Heart left ventricle (tissue), 16 donors: Measurements from ENCODE around the gene SKIC8. TPM values are rescaled to one million over a fixed set of nuclear protein-coding genes. Genes with fewer than 3 reads are reported as not detected.

Experiments used
- ATAC-seq, 4 donors: fragments of 200-7000 bp; cut with Tn5 transposase; one replicate each; pipeline ENCODE4 v1.9.1; 2020 to 2022; ENCODE audit warnings: moderate library complexity in 4 of 4, mild to moderate bottlenecking in 3 of 4, moderate number of reproducible peaks in 1 of 4
- DNase-seq, 5 donors: peaks; one replicate each; pipeline ENCODE4 v3.0.0-alpha.2; 2020
- H3K27ac ChIP-seq, 12 donors: fragments of 200-600 bp; sonication (generic) in 4 of 12; one replicate each; pipeline versions ENCODE4 v1.5.0 to v1.8.0; 2016 to 2022; ENCODE audit warnings: mild to moderate bottlenecking in 2 of 12
- H3K27me3 ChIP-seq, 9 donors: fragments of 200-600 bp; sonication (generic) in 2 of 9; one replicate each; pipeline versions ENCODE4 v1.5.1 to v1.8.0; 2016 to 2022; ENCODE audit warnings: mild to moderate bottlenecking in 3 of 9
- H3K36me3 ChIP-seq, 9 donors: fragments of 200-600 bp; sonication (generic) in 2 of 9; one replicate each; pipeline versions ENCODE4 v1.5.0 to v1.8.0; 2018 to 2022; ENCODE audit warnings: mild to moderate bottlenecking in 2 of 9
- H3K4me1 ChIP-seq, 12 donors: fragments of 200-600 bp; sonication (generic) in 4 of 12; one replicate each; pipeline versions ENCODE4 v1.5.0 to v1.8.0; 2016 to 2022; ENCODE audit warnings: mild to moderate bottlenecking in 3 of 12
- H3K4me3 ChIP-seq, 12 donors: fragments of 200-600 bp; sonication (generic) in 4 of 12; one replicate each; pipeline versions ENCODE4 v1.5.0 to v1.8.0; 2017 to 2022; ENCODE audit warnings: mild to moderate bottlenecking in 9 of 12, moderate library complexity in 4 of 12
- H3K9me3 ChIP-seq, 12 donors: fragments of 200-600 bp; sonication (generic) in 4 of 12; one replicate each; pipeline versions ENCODE4 v1.5.0 to v1.8.0; 2016 to 2022; ENCODE audit warnings: mild to moderate bottlenecking in 1 of 12
- POLR2A ChIP-seq, 2 donors: fragments of 450-650 bp; IDR thresholded peaks; one replicate each; pipeline ENCODE4 v1.6.1; 2017; ENCODE audit warnings: antibody characterized with exemption in 2 of 2, mild to moderate bottlenecking in 2 of 2, moderate library complexity in 2 of 2
- WGBS, 4 donors: extraction: QIAGEN DNeasy Blood & Tissue Kit in 2 of 4; methylation state at CpG; one replicate each; pipeline versions ENCODE4 v1.1.5 to v1.1.7; 2013 to 2018; 5-methylcytosine and 5-hydroxymethylcytosine counted together
- intact Hi-C, 10 donors: fragments of 100-400 bp; cut with DNase I; formaldehyde crosslinking; loops; one replicate each; pipeline versions ENCODE4 v1.11.1 to v1.14.2; 2022
- polyA plus RNA-seq, 2 donors: library from polyadenylated mRNA; stranded (reverse); fragments of 200-250 nt; gene quantifications; one replicate each; pipeline ENCODE4 v1.2.3, GENCODE V29; 2013
- total RNA-seq, 9 donors: library from RNA; depleted of rRNA in 2 of 9; stranded (reverse); fragments of >200 nt in 2 of 9; fragmentation: NEBNext Ultra II Directional in 3 of 9; extraction: Animal tissue kit (Norgen Biotek cat#: 25700) in 3 of 9; gene quantifications; one replicate each; pipeline versions ENCODE4 v1.1.0 to v1.2.4, GENCODE V29; 2016 to 2023
- TF ChIP-seq, protein P1 (sequence below), 12 donors: fragments of 200-600 bp; sonication (generic) in 4 of 12; IDR thresholded peaks; one replicate each; pipeline versions ENCODE4 v1.5.0 to v1.8.0; 2018 to 2022; ENCODE audit warnings: antibody characterized with exemption in 12 of 12, mild to moderate bottlenecking in 5 of 12
- donor health status: ischemic (EF 13 %, LVEDD 7.1; RV severe dilation, severe dysfunction).
- donor health status: healthy with polysubstance abuse.
- donor health status: DM: no; HTN: yes; CAD: no.
- donor health status: DM: no; HTN: no; CAD: no.
- donor health status: ischemic (EF 25% LVEDD 6.9; RV normal size, moderate dysfunction).
- donor health status: ischemic (EF 25% LVEDD 5.7; RV mildly dilated, moderate dysfunction).
- donor health status: healthy.
- donor health status: DM: yes; HTN: yes; CAD: no.
- donor health status: ischemic (EF 35%, LVEDD 5.7; RV mildly dilated, moderate dysfunction).
- donor health status: nonischemic (EF 11% LVEDD 7.7; RV severe dilation, severe dysfunction).
- donor health status: DM: yes; HTN: yes; CAD: no.
- donor health status: PGD.
- donor health status: ischemic (EF 29% LVEDD 5.4; RV normal size, mild dysfunction).
- donor health status: nonischemic (EF 23%, LVEDD 6.1; RV moderate dilation, normal function).

SKIC8 gene
- total and polyA plus RNA-seq, 11 donors: 20.8 to 50.2 (median 28.2) TPM

DNA sequence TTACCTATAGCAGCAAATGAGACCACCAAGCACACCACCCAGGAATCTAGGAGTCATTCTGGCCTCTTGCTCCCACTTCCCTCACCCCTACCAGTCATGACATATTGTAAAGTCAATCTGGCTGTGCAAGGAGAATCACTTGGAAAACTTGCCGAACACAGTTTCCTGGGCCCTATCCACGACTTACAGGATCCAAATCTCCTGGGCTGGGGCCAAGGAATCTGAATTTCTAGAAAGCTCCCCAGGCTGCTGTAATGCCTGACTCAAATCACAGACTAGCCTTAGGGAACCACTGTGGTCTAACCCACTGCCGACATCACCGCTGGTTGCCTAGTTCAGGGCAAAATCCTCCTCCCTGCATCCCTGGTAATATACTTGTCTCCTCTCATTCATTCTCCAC is 36.6 kb upstream of the SKIC8 start:
- WGBS, 4 donors: 78 to 89% (median 87%) methylated on average over 4 of the region's 4 CpGs
- TF ChIP-seq POLR2A (IDR thresholded peaks at IDR 0.05): no peak
- TF ChIP-seq, protein P1, sequence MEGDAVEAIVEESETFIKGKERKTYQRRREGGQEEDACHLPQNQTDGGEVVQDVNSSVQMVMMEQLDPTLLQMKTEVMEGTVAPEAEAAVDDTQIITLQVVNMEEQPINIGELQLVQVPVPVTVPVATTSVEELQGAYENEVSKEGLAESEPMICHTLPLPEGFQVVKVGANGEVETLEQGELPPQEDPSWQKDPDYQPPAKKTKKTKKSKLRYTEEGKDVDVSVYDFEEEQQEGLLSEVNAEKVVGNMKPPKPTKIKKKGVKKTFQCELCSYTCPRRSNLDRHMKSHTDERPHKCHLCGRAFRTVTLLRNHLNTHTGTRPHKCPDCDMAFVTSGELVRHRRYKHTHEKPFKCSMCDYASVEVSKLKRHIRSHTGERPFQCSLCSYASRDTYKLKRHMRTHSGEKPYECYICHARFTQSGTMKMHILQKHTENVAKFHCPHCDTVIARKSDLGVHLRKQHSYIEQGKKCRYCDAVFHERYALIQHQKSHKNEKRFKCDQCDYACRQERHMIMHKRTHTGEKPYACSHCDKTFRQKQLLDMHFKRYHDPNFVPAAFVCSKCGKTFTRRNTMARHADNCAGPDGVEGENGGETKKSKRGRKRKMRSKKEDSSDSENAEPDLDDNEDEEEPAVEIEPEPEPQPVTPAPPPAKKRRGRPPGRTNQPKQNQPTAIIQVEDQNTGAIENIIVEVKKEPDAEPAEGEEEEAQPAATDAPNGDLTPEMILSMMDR (IDR thresholded peaks at IDR 0.05): no peak
- Histone ChIP-seq H3K4me3 (no peak overlapping the region), H3K27me3 (peaks cover 5 to 58% (median 33%) of the 10 kb centered on the region in 9 donors), H3K9me3 (no peaks in the 10 kb centered on the region), H3K4me1 (peaks cover 0 to 11% (median 1%) of the 10 kb centered on the region in 12 donors), H3K27ac (no peak overlapping the region), H3K36me3 (no peaks in the 10 kb centered on the region)
- no peak for ATAC-seq
- no peak for DNase-seq
- intact Hi-C loops: loop anchor here in 2 of 10 donors (10.0 kb wide), 2 partner anchors 61 to 69 kb away; no protein-coding TSS in a partner anchor

DNA sequence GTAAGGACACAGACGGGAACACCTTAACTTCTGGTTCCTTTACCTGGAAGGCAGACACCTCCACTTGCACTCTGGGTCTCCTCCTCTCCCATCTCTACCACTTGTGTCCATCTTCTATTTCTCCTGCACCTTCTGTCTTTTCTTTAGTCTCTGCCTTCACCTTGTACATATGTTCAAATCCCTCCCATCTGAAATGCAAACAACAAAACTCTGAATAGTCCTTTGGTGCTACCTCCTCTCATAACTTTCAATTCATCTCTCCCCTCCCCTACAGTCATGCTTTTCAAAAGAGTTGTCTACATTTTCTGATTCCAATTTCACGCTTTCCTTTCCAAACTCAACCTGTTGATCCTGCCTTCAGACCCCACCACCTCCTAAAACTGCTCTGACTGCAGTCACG is 35.4 kb upstream of the SKIC8 start:
- Histone ChIP-seq H3K4me1 (peaks cover 0 to under 1% (median 0%) of the 10 kb centered on the region in 12 donors), H3K27me3 (peaks cover 3 to 46% (median 23%) of the 10 kb centered on the region in 9 donors), H3K9me3 (no peaks in the 10 kb centered on the region), H3K27ac (no peak overlapping the region), H3K36me3 (no peaks in the 10 kb centered on the region), H3K4me3 (no peak overlapping the region)
- intact Hi-C loops: loop anchor here in 2 of 10 donors (10.0 kb wide), 2 partner anchors 60 to 70 kb away; no protein-coding TSS in a partner anchor
- 91 to 96% (median 95%) methylated on average over 3 of the region's 3 CpGs for WGBS, 4 donors
- ATAC-seq (no peak), DNase-seq (no peak)
- no peak for TF ChIP-seq POLR2A (IDR thresholded peaks at IDR 0.05)

DNA sequence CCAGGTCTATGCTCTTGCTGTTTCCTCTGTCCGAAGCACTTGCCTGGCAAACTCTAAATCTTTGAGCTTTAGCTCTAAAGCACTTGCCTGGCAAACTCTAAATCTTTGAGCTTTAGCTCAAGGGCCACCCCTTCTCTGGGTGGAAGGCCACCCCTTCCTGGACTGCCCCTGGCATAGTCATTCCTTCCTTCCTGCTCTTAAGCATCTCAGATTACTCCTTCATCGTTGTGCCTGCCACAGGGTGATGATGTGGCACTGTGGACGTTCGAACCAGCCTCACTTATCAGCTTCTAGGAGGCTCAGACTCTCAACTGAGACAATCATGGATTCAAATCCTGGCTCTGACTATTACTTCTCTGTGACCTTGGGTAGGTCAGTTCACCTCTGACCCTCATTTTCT is 30.2 kb upstream of the SKIC8 start:
- WGBS, 4 donors: 52 to 63% (median 56%) methylated on average over 4 of the region's 4 CpGs
- H3K27ac ChIP-seq: no peak overlapping the region

DNA sequence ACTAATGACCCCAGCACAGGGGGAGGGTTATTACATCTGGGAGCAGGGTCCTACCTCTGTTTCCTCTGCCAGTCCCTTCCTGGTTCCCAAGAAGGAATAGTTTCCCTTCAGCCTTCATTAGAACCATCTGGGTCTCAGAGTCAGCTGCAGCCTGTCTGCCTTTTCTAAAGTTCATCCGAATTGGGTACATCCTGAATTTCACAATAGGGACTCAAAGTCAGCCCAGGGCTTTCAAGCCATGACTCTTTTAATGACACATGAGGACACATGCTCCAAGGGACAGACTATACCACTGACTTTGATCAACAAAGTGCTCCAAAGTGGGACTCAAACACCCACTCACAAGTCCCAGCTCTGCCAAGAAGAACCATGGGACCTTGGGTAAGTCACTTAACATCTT is 28.1 kb upstream of the SKIC8 start:
- DNase-seq: no peak
- Histone ChIP-seq H3K27me3 (no peaks in the 10 kb centered on the region), H3K4me3 (no peak overlapping the region), H3K36me3 (no peaks in the 10 kb centered on the region), H3K9me3 (no peaks in the 10 kb centered on the region), H3K4me1 (peaks cover 0 to 6% (median 0%) of the 10 kb centered on the region in 12 donors), H3K27ac (no peak overlapping the region)
- TF ChIP-seq, protein P1 (IDR thresholded peaks at IDR 0.05): no peak
- no peak for TF ChIP-seq POLR2A (IDR thresholded peaks at IDR 0.05)
- intact Hi-C loops: no loop called here
- 42 to 75% (median 58%) methylated on average over 1 of the region's 1 CpG for WGBS, 4 donors
- ATAC-seq: no peak

More for the DNA sequence above, 30.2 kb upstream of the SKIC8 start:
- DNase-seq (no peak), ATAC-seq (no peak)
- TF ChIP-seq, protein P1 (IDR thresholded peaks at IDR 0.05): no peak
- TF ChIP-seq POLR2A (IDR thresholded peaks at IDR 0.05): no peak
- Histone ChIP-seq H3K4me3 (no peak overlapping the region), H3K36me3 (no peaks in the 10 kb centered on the region), H3K27me3 (no peaks in the 10 kb centered on the region), H3K4me1 (peaks cover 0 to 6% (median 0%) of the 10 kb centered on the region in 12 donors), H3K9me3 (no peaks in the 10 kb centered on the region)
- intact Hi-C loops: loop anchor here in 2 of 10 donors (10.0 kb wide), 2 partner anchors 55 to 75 kb away; no protein-coding TSS in a partner anchor
